Left ventricle myocardium inferior (tissue), 1 donor: ENCODE measurements around the gene LINC00237. TPM values are rescaled to one million over a fixed set of nuclear protein-coding genes. Genes with fewer than 3 reads are reported as not detected.
A peak's percentile ranks its signal among the peaks of the same experiment; 100 is the strongest.

ENCODE experiments used
- DNase-seq: peaks from one replicate; pipeline ENCODE4 v3.0.0-alpha.2; 2020
- H3K27ac ChIP-seq: fragments of 200-600 bp; replicated peaks from 2 replicates; pipeline ENCODE4 v1.8.0; 2021
- H3K27me3 ChIP-seq: fragments of 200-600 bp; 2 replicates; pipeline ENCODE4 v1.8.0; 2021; ENCODE audit warnings: low read depth
- H3K36me3 ChIP-seq: fragments of 200-600 bp; 2 replicates; pipeline ENCODE4 v1.8.0; 2021
- H3K4me1 ChIP-seq: fragments of 200-600 bp; 2 replicates; pipeline ENCODE4 v1.8.0; 2021
- H3K4me3 ChIP-seq: fragments of 200-600 bp; 2 replicates; pipeline ENCODE4 v1.8.0; 2021; ENCODE audit warnings: mild to moderate bottlenecking, moderate library complexity
- H3K9me3 ChIP-seq: fragments of 200-600 bp; replicated peaks from 2 replicates; pipeline ENCODE4 v1.8.0; 2021
- CTCF ChIP-seq: fragments of 200-600 bp; IDR thresholded peaks from 2 replicates; pipeline ENCODE4 v1.8.0; 2021; ENCODE audit warnings: antibody characterized with exemption, mild to moderate bottlenecking, borderline replicate concordance
- intact Hi-C: fragments of 100-400 bp; cut with micrococcal nuclease; formaldehyde crosslinking; loops from one replicate; pipeline ENCODE4 v1.11.0; 2022
- long read RNA-seq: library from polyadenylated mRNA; unstranded; transcript quantifications from one replicate; pipeline ENCODE4 v2.0.0, GENCODE V29; 2021
- total RNA-seq: library from RNA; stranded (reverse); fragmentation: NEBNext Ultra II Directional; extraction: Animal tissue kit (Norgen Biotek cat#: 25700); gene quantifications from one replicate; pipeline ENCODE4 v1.2.1, GENCODE V29; 2021
- donor health status: DM: no; HTN: yes; CAD: no; lungs with severe emphysema.

Gene LINC00237
- not detected for total RNA-seq
- long read RNA-seq = 0 reads

- no peak for TF ChIP-seq CTCF
- Histone ChIP-seq H3K36me3 (no peaks in the 10 kb centered on the region), H3K4me3 (peak within 1 kb of the TSS; percentile 45), H3K27ac (no peak within 1 kb of the TSS), H3K27me3 (peaks cover 100% of the 10 kb centered on the region), H3K4me1 (peaks cover 36% of the 10 kb centered on the region), H3K9me3 (no peaks in the 10 kb centered on the region)
- no peak for DNase-seq
- intact Hi-C loops = no loop called here
Observed at GRCh38 chr20:21106171-21107017, at the start of gene LINC00237. Gene LINC00237 (minus strand): TSS chr20:21106358.

DNA sequence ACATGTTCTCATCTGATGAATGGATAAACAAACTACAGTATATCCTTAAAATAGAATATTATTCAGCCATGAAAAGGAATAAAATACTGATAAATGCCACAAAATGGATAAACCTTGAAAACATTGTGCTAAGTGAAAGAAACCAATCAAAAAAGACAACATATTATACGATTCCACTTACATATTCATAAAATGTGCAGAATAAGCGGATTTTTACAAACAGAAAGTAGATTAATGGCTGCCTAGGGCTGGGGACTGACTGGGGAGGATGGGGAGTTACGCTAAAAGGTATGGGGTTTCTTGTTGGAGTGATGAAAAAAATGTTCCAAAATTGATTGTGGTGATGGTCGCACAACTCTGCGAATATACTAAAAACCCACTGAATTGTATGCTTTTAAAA, 49.1 kb upstream of the LINC00237 start:
- Histone ChIP-seq H3K9me3 (peaks cover 4% of the 10 kb centered on the region), H3K4me3 (no peak overlapping the region), H3K27ac (no peak overlapping the region), H3K27me3 (no peaks in the 10 kb centered on the region), H3K4me1 (peaks cover 3% of the 10 kb centered on the region), H3K36me3 (peaks cover 3% of the 10 kb centered on the region)
- no peak for DNase-seq
- intact Hi-C loops = no loop called here
- TF ChIP-seq CTCF = no peak

DNA sequence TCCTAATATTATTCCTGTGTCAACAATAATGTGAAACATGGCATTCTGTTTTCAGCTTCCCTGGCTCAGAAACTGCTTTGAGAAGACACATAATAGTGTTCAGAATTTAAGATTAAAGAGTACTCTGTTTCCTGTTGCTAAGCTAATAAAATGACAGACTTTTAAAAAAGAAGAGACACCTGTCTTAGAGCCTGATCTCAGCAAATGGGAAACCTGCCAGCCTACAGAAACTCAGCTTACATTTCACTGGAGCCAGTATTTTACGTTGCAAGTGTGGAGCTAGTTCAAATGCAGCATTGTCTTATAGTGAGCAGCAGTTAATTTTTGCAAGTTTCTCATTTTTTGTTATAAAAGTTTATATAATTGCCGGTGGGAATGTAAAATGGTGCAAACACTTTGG, 48.5 kb upstream of the LINC00237 start:
- Histone ChIP-seq H3K36me3 (peaks cover 7% of the 10 kb centered on the region), H3K4me3 (no peak overlapping the region), H3K9me3 (peaks cover 4% of the 10 kb centered on the region), H3K27ac (no peak overlapping the region), H3K27me3 (no peaks in the 10 kb centered on the region), H3K4me1 (peaks cover 3% of the 10 kb centered on the region)
- TF ChIP-seq CTCF = no peak
- no peak for DNase-seq
- intact Hi-C loops = no loop called here

GRCh38 chr20:21151791-21152190, 45.6 kb upstream of the LINC00237 start:
- peaks cover 3% of the 10 kb centered on the region for H3K4me1 ChIP-seq
- no peak overlapping the region for H3K4me3 ChIP-seq
- H3K9me3 ChIP-seq = peaks cover 4% of the 10 kb centered on the region
- TF ChIP-seq CTCF = no peak
- no peaks in the 10 kb centered on the region for H3K27me3 ChIP-seq
- no peak for DNase-seq
- peaks cover 7% of the 10 kb centered on the region for H3K36me3 ChIP-seq
- intact Hi-C loops = no loop called here
- H3K27ac ChIP-seq = no peak overlapping the region

GRCh38 chr20:21149344-21149743, 43.2 kb upstream of the LINC00237 start:
- peaks cover 3% of the 10 kb centered on the region for H3K4me1 ChIP-seq
- no peak overlapping the region for H3K27ac ChIP-seq
- no peak for DNase-seq
- no peak for TF ChIP-seq CTCF
- no peak overlapping the region for H3K4me3 ChIP-seq
- intact Hi-C loops = no loop called here
- H3K9me3 ChIP-seq = no peaks in the 10 kb centered on the region
- no peaks in the 10 kb centered on the region for H3K27me3 ChIP-seq
- peaks cover 6% of the 10 kb centered on the region for H3K36me3 ChIP-seq
